H1 (cell line): Measurements from ENCODE around the gene BCL2L13.

Source experiments
- BRCA1 ChIP-seq: IDR thresholded peaks from 2 replicates; pipeline ENCODE4 v1.6.1; 2012; ENCODE audit warnings: low read depth, low read length, improper control_type of control experiment
- CEBPB ChIP-seq: IDR thresholded peaks from 2 replicates; pipeline ENCODE4 v1.6.1; 2012; ENCODE audit warnings: low read depth, low read length
- CREB1 ChIP-seq: IDR thresholded peaks from 2 replicates; pipeline ENCODE4 v1.6.1; 2012; ENCODE audit warnings: inconsistent platforms
- EZH2 ChIP-seq: fragments of 200-600 bp; sonication (generic); IDR thresholded peaks from 2 replicates; pipeline ENCODE4 v1.7.1; 2012; ENCODE audit warnings: low read depth, mild to moderate bottlenecking, moderate library complexity, low read length, inconsistent platforms; ENCODE audit not compliant: severe bottlenecking
- GABPA ChIP-seq: IDR thresholded peaks from 2 replicates; pipeline ENCODE4 v1.6.1; 2011; ENCODE audit warnings: mild to moderate bottlenecking, low read length, moderate library complexity, borderline replicate concordance; ENCODE audit not compliant: insufficient read depth
- POLR2A ChIP-seq, 2 experiments: IDR thresholded peaks; 1 replicate in 1 of 2; 2 replicates in 1 of 2; pipeline ENCODE4 v1.6.1; 2011; ENCODE audit warnings: low read depth in 2 of 2, low read length in 2 of 2, mild to moderate bottlenecking in 2 of 2; ENCODE audit errors: control extremely low read depth in 1 of 2
- POLR2AphosphoS5 ChIP-seq: IDR thresholded peaks from 2 replicates; pipeline ENCODE4 v1.6.1; 2011; ENCODE audit warnings: low read depth, low read length
- RNF2 ChIP-seq: fragments of 200-900, 300-1000 bp; sonication (generic); IDR thresholded peaks from 2 replicates; pipeline ENCODE4 v1.7.1; 2016; ENCODE audit warnings: borderline replicate concordance, low read depth, mild to moderate bottlenecking, antibody characterized with exemption, low read length; ENCODE audit not compliant: poor library complexity, severe bottlenecking; ENCODE audit errors: missing control alignments
- RXRA ChIP-seq: IDR thresholded peaks from 2 replicates; pipeline ENCODE4 v1.6.1; 2011; ENCODE audit warnings: low read depth, mild to moderate bottlenecking, low read length, moderate library complexity; ENCODE audit not compliant: insufficient read depth
- SUZ12 ChIP-seq: fragments of 200-600 bp; sonication (generic); IDR thresholded peaks from 2 replicates; pipeline ENCODE4 v1.6.1; 2012; ENCODE audit warnings: mild to moderate bottlenecking, inconsistent platforms, low read length, moderate library complexity, mixed read lengths
- TCF12 ChIP-seq: IDR thresholded peaks from 2 replicates; pipeline ENCODE4 v1.6.1; 2011; ENCODE audit warnings: low read depth, mild to moderate bottlenecking, low read length
- TF ChIP-seq, protein P1 (sequence below), 3 experiments: IDR thresholded peaks; 1 replicate in 2 of 3; 2 replicates in 1 of 3; pipeline versions ENCODE4 v1.5.1 to v1.6.1; 2011; ENCODE audit warnings: low read length in 3 of 3, mild to moderate bottlenecking in 3 of 3, inconsistent platforms in 2 of 3, low read depth in 1 of 3, moderate library complexity in 1 of 3; ENCODE audit not compliant: insufficient read depth in 1 of 3; ENCODE audit errors: control extremely low read depth in 1 of 3
- TF ChIP-seq, protein P2 (sequence below): IDR thresholded peaks from 2 replicates; pipeline ENCODE4 v1.6.1; 2012; ENCODE audit warnings: inconsistent platforms
- TF ChIP-seq, protein P3 (sequence below): IDR thresholded peaks from 2 replicates; pipeline ENCODE4 v1.6.1; 2011; ENCODE audit warnings: low read length, improper control_type of control experiment

DNA sequence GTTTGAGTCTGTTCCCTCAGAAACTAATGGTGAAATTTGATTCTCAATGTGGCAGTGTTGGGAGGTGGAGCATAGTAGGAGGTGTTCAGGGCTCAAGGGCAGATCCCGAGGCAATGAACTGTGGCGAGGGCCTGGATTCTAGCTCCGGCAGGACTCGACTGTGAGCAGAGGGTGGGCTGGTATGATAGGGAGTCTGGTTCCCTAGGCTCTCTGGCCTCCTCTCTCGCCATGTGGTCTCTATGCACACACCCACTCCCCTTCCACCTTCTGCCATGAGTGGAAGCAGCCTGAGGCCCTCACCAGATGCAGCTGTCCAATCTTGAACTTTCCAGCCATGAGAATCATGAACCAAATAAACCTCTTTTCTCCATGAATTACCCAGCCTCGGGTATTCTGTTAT is 42.3 kb upstream of the BCL2L13 start:
- TF ChIP-seq CREB1 (no peak), BRCA1 (no peak), POLR2AphosphoS5 (no peak), SUZ12 (no peak), TCF12 (no peak), RXRA (no peak), GABPA (no peak), RNF2 (no peak), CEBPB (no peak), POLR2A (IDR thresholded peaks at IDR 0.05; ENCODE audit: control extremely low read depth in 1 of 2, low read depth in 2 of 2, low read length in 2 of 2) (no peak), EZH2 (no peak)
- TF ChIP-seq, protein P1, sequence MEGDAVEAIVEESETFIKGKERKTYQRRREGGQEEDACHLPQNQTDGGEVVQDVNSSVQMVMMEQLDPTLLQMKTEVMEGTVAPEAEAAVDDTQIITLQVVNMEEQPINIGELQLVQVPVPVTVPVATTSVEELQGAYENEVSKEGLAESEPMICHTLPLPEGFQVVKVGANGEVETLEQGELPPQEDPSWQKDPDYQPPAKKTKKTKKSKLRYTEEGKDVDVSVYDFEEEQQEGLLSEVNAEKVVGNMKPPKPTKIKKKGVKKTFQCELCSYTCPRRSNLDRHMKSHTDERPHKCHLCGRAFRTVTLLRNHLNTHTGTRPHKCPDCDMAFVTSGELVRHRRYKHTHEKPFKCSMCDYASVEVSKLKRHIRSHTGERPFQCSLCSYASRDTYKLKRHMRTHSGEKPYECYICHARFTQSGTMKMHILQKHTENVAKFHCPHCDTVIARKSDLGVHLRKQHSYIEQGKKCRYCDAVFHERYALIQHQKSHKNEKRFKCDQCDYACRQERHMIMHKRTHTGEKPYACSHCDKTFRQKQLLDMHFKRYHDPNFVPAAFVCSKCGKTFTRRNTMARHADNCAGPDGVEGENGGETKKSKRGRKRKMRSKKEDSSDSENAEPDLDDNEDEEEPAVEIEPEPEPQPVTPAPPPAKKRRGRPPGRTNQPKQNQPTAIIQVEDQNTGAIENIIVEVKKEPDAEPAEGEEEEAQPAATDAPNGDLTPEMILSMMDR (IDR thresholded peaks at IDR 0.05; ENCODE audit: control extremely low read depth in 1 of 3, insufficient read depth in 1 of 3, low read depth in 1 of 3, low read length in 3 of 3): no peak
- TF ChIP-seq, protein P2, sequence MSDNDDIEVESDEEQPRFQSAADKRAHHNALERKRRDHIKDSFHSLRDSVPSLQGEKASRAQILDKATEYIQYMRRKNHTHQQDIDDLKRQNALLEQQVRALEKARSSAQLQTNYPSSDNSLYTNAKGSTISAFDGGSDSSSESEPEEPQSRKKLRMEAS: no peak
- TF ChIP-seq, protein P3, sequence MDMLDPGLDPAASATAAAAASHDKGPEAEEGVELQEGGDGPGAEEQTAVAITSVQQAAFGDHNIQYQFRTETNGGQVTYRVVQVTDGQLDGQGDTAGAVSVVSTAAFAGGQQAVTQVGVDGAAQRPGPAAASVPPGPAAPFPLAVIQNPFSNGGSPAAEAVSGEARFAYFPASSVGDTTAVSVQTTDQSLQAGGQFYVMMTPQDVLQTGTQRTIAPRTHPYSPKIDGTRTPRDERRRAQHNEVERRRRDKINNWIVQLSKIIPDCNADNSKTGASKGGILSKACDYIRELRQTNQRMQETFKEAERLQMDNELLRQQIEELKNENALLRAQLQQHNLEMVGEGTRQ: no peak
